ENCODE data around the gene SLC4A1AP. TPM values are rescaled to one million over a fixed set of nuclear protein-coding genes. Genes with fewer than 3 reads are reported as not detected.

The SLC4A1AP gene
- total RNA-seq, 1 experiment from 2014 or later, result 19.8 TPM

DNA sequence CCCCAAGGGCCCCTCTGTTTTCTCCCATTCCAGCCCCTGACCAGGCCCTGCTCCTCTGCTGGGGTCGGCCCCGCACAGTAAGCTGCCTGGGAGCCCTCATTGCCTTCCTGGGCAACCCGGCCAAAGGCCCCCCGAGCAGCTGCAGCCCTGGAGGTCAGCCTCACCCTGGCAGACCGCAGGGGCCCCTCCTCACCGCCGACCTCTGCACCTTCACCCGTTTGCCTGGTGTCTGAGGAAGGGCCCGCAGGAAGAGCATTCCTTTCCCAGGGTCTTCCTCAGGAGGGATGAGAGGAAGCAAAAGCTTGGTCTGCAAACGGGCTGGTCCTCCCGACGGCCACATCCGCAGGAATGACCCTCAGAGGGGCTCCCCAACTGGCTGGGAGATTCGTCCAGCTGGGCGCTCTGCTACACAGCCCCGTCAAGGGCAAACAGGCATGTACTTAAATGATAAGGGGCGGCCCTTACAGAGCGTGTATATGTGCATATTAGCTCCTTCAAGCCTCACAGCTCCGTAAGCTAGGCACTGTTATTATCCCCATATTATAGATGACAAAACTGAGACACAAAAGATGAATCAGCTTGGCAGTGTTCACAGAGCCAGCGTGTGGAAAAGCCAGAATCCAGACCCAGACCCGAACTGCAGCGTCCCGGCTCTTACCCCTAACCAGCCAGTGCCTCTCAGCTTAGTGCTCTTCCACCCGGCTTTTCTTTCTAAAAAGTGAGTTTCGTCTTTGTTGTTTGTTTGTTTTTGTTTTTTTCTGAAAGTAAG, 52.8 kb downstream of the SLC4A1AP start:
- ATAC-seq (no peak), DNase-seq (ENCODE audit: low read depth, low spot score) (no peak)
- CTCF ChIA-PET, result interaction anchor here (1.0 to 1.7 kb wide), 5 partner anchors 10 to 91 kb away, joined by 3 to 9 read pairs (median 4); no protein-coding TSS in a partner anchor
- peak overlapping the region; percentile 38; the same call in 1 of the 2 replicates for H3K27ac ChIP-seq (ENCODE audit: low read depth, low read length)
- BruUV-seq (replicated peaks), result no TSS peak
- H3K9ac ChIP-seq (ENCODE audit: low read length), result peak overlapping the region; percentile 52
- H3K4me1 ChIP-seq (ENCODE audit: control insufficient read depth in 1 of 2, insufficient read depth in 2 of 2, low read length in 2 of 2), result peaks cover 28 to 64% of the 10 kb centered on the region in 2 experiments
- no peaks in the 10 kb centered on the region for H3K79me2 ChIP-seq (ENCODE audit: insufficient read depth, low read length)
- POLR2A ChIA-PET, result interaction anchor here (0.7 to 2.1 kb wide), 2 partner anchors 10 to 36 kb away, joined by 3 to 14 read pairs; no protein-coding TSS in a partner anchor
- no peaks in the 10 kb centered on the region for H3K9me2 ChIP-seq (ENCODE audit: insufficient read depth)
- no peaks in the 10 kb centered on the region for H3K27me3 ChIP-seq (ENCODE audit: insufficient read depth, low read length)
- H2AFZ ChIP-seq (ENCODE audit: low read depth, low read length, poor library complexity, severe bottlenecking), result no peak overlapping the region
- RAD21 ChIA-PET (ENCODE audit: low non-redundant PET in 1 of 2, low total read pairs in 2 of 2, uncharacterized antibody in 2 of 2, unreplicated experiment in 2 of 2), result no interaction called here
- H3K4me2 ChIP-seq (ENCODE audit: low read length), result peak overlapping the region; percentile 79
- intact Hi-C loops (cut with micrococcal nuclease), result no loop called here
- H3K4me3 ChIP-seq (replicated peaks in 1 of 2; ENCODE audit: low read depth in 1 of 2, low read length in 2 of 2), result peak overlapping the region; percentile 28 to 32
- TF ChIP-seq POLR2AphosphoS5 (IDR thresholded peaks at IDR 0.05; ENCODE audit: low read depth, low read length) (no peak), ZFX (IDR thresholded peaks at IDR 0.05) (no peak), SP1 (IDR thresholded peaks at IDR 0.05; ENCODE audit: low read depth) (no peak), ZBTB33 (IDR thresholded peaks at IDR 0.05; ENCODE audit: extremely low read depth, insufficient replicate concordance, low read length) (no peak), TCF7L2 (IDR thresholded peaks at IDR 0.05; ENCODE audit: borderline replicate concordance, extremely low read depth, insufficient read depth, insufficient read length) (no peak)
- TF ChIP-seq, protein P1, sequence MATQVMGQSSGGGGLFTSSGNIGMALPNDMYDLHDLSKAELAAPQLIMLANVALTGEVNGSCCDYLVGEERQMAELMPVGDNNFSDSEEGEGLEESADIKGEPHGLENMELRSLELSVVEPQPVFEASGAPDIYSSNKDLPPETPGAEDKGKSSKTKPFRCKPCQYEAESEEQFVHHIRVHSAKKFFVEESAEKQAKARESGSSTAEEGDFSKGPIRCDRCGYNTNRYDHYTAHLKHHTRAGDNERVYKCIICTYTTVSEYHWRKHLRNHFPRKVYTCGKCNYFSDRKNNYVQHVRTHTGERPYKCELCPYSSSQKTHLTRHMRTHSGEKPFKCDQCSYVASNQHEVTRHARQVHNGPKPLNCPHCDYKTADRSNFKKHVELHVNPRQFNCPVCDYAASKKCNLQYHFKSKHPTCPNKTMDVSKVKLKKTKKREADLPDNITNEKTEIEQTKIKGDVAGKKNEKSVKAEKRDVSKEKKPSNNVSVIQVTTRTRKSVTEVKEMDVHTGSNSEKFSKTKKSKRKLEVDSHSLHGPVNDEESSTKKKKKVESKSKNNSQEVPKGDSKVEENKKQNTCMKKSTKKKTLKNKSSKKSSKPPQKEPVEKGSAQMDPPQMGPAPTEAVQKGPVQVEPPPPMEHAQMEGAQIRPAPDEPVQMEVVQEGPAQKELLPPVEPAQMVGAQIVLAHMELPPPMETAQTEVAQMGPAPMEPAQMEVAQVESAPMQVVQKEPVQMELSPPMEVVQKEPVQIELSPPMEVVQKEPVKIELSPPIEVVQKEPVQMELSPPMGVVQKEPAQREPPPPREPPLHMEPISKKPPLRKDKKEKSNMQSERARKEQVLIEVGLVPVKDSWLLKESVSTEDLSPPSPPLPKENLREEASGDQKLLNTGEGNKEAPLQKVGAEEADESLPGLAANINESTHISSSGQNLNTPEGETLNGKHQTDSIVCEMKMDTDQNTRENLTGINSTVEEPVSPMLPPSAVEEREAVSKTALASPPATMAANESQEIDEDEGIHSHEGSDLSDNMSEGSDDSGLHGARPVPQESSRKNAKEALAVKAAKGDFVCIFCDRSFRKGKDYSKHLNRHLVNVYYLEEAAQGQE (IDR thresholded peaks at IDR 0.05; ENCODE audit: low read depth), result no peak
- no peaks in the 10 kb centered on the region for H4K20me1 ChIP-seq (ENCODE audit: insufficient read depth)
- no peaks in the 10 kb centered on the region for H3K36me3 ChIP-seq (ENCODE audit: control insufficient read depth in 1 of 2, insufficient read depth in 2 of 2, low read length in 2 of 2)
- no peaks in the 10 kb centered on the region for H3K9me3 ChIP-seq (ENCODE audit: control insufficient read depth in 1 of 2, insufficient read depth in 1 of 2, low read depth in 1 of 2, low read length in 2 of 2)

All from HCT116 (cell line).